GM18867 (cell line): ENCODE measurements around the gene PTPN5.
"Not testable (repeated sequence)": the region's sequence is repeated elsewhere in the genome, so short reads cannot be mapped to it uniquely, and the experiment has no call there.

Experiments
- ATAC-seq: cut with Tn5 transposase; IDR thresholded peaks from one replicate; pipeline ENCODE4 v1.9.1; 2021; ENCODE audit warnings: mild to moderate bottlenecking, moderate library complexity; ENCODE audit not compliant: unreplicated experiment

Gene PTPN5

GRCh38 chr11:18692941-18693760, 98.4 kb downstream of the PTPN5 start:
- ATAC-seq = no peak

- not testable (repeated sequence) for ATAC-seq
These were observed 100.0 kb downstream of the PTPN5 start for GRCh38 chr11:18691467-18692140.

DNA sequence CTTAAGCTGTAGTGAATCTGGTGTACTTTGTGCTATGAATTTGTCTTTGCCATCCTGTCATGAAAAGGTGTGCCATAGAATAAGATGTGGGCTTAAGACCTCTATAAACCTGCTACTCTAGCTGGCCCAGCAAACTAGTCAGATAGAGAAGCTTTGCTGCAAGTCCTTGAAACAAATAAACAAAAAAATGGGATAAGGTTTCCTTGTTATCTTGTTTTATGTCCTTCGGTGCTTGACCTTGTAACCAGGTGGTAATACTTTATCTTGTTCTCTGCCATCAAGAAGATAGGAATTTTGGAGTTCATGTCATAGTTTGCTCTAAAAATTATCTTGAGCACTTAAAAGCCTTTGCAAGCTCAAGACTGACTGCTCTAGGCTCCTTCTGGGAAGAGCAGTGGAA, 107.3 kb downstream of the PTPN5 start:
- no peak for ATAC-seq

GRCh38 chr11:18682466-18682865, 109.1 kb downstream of the PTPN5 start:
- ATAC-seq = no peak

- not testable (repeated sequence) for ATAC-seq
These were observed 109.6 kb downstream of the PTPN5 start for GRCh38 chr11:18681949-18682348.
